Daoy (cell line): Measurements from ENCODE around the gene PABPC1L2B. TPM values are rescaled to one million over a fixed set of nuclear protein-coding genes. Genes with fewer than 3 reads are reported as not detected.
"Not testable (repeated sequence)": the region's sequence is repeated elsewhere in the genome, so short reads cannot be mapped to it uniquely, and the experiment has no call there.

Source experiments
- DNase-seq: peaks from one replicate; pipeline ENCODE4 v3.0.0-alpha.2; 2015; ENCODE audit warnings: low read depth
- total RNA-seq: library from RNA; depleted of rRNA; stranded (reverse); fragments of >200 nt; shearing (Covaris generic); gene quantifications from 2 replicates; pipeline ENCODE4 v1.2.3, GENCODE V29; 2014; rRNA removed

The PABPC1L2B gene
- 0.06 TPM in 1 of 2 replicates, not detected in the other for total RNA-seq

GRCh38 chrX:73002733-73003132 is at the start of gene PABPC1L2B:
Gene PABPC1L2B (plus strand): TSS chrX:73002939. CDS start chrX:73003643, 704 bp downstream.
- not testable (repeated sequence) for DNase-seq

GRCh38 chrX:72959971-72960370 is 42.8 kb upstream of the PABPC1L2B start:
- DNase-seq, result not testable (repeated sequence)

DNA sequence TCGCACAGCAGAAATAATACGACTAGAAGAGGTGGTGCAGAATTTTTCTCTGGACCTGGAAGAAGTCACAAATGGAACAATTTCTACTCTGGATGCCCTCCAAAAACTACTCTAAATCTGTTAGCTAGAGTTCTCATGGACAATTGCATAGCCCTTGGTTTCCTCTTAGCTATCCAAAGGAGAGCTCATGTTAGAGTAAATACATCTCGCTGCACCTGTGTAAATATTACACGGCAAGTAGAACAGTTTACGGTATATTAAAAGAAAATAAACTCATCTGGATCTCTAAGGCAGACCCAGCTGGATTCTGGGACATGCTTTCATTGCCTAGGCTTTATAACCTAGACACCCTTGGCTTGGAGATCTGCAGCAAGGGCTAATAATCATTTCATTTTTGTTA is 30.9 kb upstream of the PABPC1L2B start:
- DNase-seq, result not testable (repeated sequence)

DNA sequence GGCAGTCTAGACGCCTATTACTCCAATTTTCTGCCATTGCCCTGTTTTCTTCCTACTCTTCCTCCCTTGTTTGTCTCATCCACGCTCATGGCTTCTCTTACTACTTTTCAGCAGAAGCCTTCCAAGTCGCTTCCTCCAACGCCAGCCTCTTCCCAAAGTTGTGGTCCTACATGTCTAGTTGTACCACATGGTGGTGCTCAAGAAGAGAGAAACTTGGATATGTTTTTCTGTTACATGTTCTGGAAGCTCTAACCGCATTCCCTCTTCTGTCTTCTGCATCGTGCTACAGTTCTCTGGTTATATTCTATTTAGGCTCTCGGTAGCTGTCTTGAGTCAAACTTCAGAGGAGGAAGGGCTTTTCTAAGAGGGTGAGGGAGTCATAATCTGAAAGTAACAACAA is 27.9 kb upstream of the PABPC1L2B start:
- DNase-seq, result not testable (repeated sequence)

DNA sequence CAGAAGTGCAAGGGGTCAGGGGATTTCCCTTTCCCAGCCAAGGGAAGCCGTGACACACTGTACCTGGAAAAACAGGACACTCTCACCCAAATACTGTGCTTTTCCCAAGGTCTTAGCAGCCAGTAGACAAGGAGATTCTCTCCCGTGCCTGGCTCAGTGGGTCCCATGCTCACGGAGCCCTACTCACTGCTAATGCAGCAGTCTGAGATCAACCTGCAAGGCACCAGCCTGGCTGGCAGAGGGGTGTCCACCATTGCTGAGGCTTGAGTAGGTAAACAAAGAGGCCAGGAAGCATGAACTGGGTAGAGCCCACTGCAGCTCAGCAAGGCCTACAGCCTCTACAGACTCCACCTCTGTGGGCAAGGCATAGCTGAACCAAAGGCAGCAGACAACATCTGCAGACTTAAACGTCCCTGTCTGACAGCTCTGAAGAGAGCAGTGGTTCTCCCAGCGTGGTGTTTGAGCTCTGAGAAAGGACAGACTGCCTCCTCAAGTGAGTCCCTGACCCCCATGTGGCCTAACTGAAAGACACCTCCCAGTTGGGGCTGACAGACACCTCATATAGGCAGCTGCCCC is 21.8 kb upstream of the PABPC1L2B start:
- not testable (repeated sequence) for DNase-seq

- not testable (repeated sequence) for DNase-seq
These were observed 1.3 kb downstream of the PABPC1L2B start for GRCh38 chrX:73004032-73004431.

GRCh38 chrX:73021361-73022092 is 18.8 kb downstream of the PABPC1L2B start:
- no peak for DNase-seq

DNA sequence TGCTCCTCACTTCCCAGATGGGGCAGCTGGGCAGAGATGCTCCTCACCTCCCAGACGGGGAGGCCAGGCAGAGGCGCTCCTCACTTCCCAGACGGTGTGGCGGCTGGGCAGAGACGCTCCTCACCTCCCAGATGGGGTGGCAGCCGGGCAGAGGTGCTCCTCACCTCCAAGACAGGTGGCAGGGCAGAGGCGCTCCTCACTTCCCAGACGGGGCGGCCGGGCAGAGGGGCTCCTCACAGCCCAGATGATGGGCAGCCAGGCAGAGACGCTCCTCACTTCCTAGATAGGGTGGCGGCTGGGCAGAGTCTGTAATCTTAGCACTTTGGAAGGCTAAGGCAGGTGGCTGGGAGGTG is 19.3 kb downstream of the PABPC1L2B start:
- not testable (repeated sequence) for DNase-seq

DNA sequence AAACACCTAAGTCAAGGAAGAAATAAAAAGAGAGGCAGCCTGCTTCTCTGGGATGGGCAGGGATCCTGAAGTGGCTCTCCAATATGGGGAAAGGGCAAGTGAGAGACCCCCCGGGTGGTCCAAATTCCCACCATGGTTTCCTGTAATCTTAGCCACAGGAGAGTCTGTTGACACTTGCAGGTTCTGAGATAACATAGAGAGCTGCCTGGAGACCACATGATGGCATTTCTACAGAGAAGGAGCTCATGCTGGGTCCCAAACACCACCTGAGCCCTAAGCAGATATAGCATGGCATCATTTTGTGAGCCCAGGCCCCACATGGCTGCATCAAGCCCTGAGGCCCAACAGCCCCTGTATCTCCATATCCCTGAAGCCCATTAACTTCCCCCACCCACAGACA is 26.1 kb downstream of the PABPC1L2B start:
- DNase-seq, result no peak

Other genes with a start within 250 kb of the PABPC1L2B start
- gene DMRTC1B, start 226.0 kb upstream of the PABPC1L2B start, total RNA-seq, result not detected in 2 replicates
- gene FAM236B, start 220.3 kb upstream of the PABPC1L2B start, total RNA-seq, result not detected in 2 replicates
- not detected in 2 replicates for gene FAM236D, start 194.7 kb upstream of the PABPC1L2B start, total RNA-seq
- gene FAM236C, start 90.3 kb upstream of the PABPC1L2B start, total RNA-seq, result not detected in 2 replicates
- gene FAM236A, start 64.7 kb upstream of the PABPC1L2B start, total RNA-seq, result not detected in 2 replicates
- 0.46 TPM in 1 of 2 replicates, not detected in the other for gene DMRTC1, start 59.1 kb upstream of the PABPC1L2B start, total RNA-seq
- gene PABPC1L2A, start 76.6 kb downstream of the PABPC1L2B start, total RNA-seq, result not detected in 2 replicates
- 10.2 and 12.9 TPM in 2 replicates for gene NAP1L2, start 211.9 kb downstream of the PABPC1L2B start, total RNA-seq